Measurements from ENCODE around the gene ARPC2. TPM values are rescaled to one million over a fixed set of nuclear protein-coding genes. Genes with fewer than 3 reads are reported as not detected.

ARPC2 gene
- total RNA-seq, 2 donors from 2014 or later, result 567 to 656 TPM

Other genes starting within 250 kb of the ARPC2 start
- 1 to 10 TPM in 1 of 2 donors, under 1 TPM in 1; 0.27 to 5.1 TPM for gene TNS1, start 214.2 kb upstream of the ARPC2 start, total RNA-seq
- gene RUFY4, start 147.9 kb upstream of the ARPC2 start, total RNA-seq, result 1 to 10 TPM; 3.2 to 5.1 TPM
- gene CXCR2, start 91.2 kb upstream of the ARPC2 start, total RNA-seq, result under 1 TPM in 1 of 2 donors, not detected in 1; 0.33 TPM
- gene CXCR1, start 50.2 kb upstream of the ARPC2 start, total RNA-seq, result not detected
- under 1 TPM; 0.46 to 0.88 TPM for gene GPBAR1, start 43.8 kb downstream of the ARPC2 start, total RNA-seq
- 10 to 100 TPM; 67.7 to 68.4 TPM for gene AAMP, start 52.9 kb downstream of the ARPC2 start, total RNA-seq
- 10 to 100 TPM; 25.1 to 30.4 TPM for gene PNKD, start 53.3 kb downstream of the ARPC2 start, total RNA-seq
- gene TMBIM1, start 75.3 kb downstream of the ARPC2 start, total RNA-seq, result 10 to 100 TPM; 46.1 to 47.5 TPM
- not detected for gene CATIP, start 139.7 kb downstream of the ARPC2 start, total RNA-seq
- not detected for gene SLC11A1, start 165.1 kb downstream of the ARPC2 start, total RNA-seq
- 10 to 100 TPM in 1 of 2 donors, 1 to 10 TPM in 1; 8.1 to 86.8 TPM for gene CTDSP1, start 182.7 kb downstream of the ARPC2 start, total RNA-seq
- gene VIL1, start 201.9 kb downstream of the ARPC2 start, total RNA-seq, result not detected

Measured in activated naive CD4-positive, alpha-beta T cell treated with anti-CD3 and anti-CD28 coated beads, Interleukin-2, amount 50 U/mL, for 72 hours (primary cell).